Measurements from ENCODE around the gene ATP2C2. TPM values are rescaled to one million over a fixed set of nuclear protein-coding genes. Genes with fewer than 3 reads are reported as not detected.

Gene ATP2C2
- total and polyA plus RNA-seq, 9 donors: 0.13 to 2.3 (median 0.39) TPM

DNA sequence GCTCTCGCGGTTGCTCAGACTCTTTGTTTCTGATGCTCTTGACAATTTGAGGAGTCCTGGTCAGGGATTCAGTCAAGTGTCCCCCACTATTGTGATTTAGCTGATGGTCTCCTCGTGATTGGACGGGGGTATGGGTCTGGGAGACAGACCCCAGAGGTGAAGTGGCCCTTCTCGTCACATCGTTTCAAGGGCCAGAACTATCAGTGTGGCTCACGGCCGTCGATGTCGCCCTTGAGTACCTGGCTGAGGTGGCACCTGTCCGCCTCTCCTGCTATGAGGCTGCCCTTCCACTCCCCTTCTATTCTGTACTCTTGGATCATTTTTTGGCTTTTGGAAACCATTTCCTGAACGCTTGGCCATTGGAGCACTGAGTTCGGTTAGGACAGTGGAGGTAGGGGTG lies 143.5 kb downstream of the ATP2C2 start:
- WGBS (ENCODE audit: insufficient coverage): 70% methylated on average over 7 of the region's 13 CpGs
- no peaks in the 10 kb centered on the region for H3K36me3 ChIP-seq (ENCODE audit: control insufficient read depth, insufficient read depth, low read length)
- H3K9me3 ChIP-seq (replicated peaks; ENCODE audit: control insufficient read depth, low read depth, low read length): no peaks in the 10 kb centered on the region
- no peaks in the 10 kb centered on the region for H3K27me3 ChIP-seq (ENCODE audit: control insufficient read depth, insufficient read depth, low read length)
- H3K27ac ChIP-seq (ENCODE audit: low read length): no peak overlapping the region
- no peak for DNase-seq
- H3K4me3 ChIP-seq (ENCODE audit: low read length): no peak overlapping the region
- H3K4me1 ChIP-seq (ENCODE audit: control insufficient read depth, insufficient read depth, low read length): peaks cover 6% of the 10 kb centered on the region

DNA sequence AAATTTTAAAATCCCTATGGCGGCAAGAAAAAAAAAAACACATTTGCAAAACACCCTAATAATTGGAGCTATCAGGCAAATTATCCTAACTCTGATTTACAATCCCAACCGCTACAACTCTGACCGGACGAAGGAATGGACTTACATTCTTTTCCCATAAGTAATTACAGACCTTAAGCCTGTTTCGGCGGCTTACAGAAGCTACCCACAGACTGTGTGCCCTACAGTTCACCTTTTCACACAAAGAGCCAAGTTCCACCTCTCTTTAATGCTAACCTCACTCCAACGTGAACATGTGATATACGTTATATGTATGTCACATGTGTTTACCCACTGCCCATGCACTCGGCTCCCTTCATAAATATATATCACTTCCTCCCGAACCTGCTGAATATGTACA lies 144.8 kb downstream of the ATP2C2 start:
- WGBS (ENCODE audit: insufficient coverage): 71% methylated on average over 6 of the region's 10 CpGs
- H3K36me3 ChIP-seq (ENCODE audit: control insufficient read depth, insufficient read depth, low read length): no peaks in the 10 kb centered on the region

DNA sequence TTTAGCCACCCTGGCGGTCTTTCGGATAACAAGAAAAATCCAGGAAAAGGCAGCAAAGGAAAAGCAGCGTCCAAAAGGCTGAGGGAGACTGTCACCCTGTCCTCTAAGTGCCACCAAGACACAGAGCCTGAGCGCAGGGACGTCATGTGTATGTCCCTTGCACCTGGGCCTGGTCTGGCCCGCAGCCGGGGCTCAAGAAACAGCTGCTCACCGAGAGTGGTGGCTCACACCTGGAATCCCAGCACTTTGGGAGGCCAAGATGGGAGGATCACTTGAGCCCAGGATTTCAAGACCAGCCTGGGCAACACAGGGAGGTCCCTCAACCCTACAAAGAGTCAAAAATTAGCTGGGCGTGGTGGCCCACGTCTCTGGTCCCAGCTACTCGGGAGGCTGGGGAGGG lies 145.3 kb downstream of the ATP2C2 start:
- no peak for DNase-seq
- H3K9me3 ChIP-seq (replicated peaks; ENCODE audit: control insufficient read depth, low read depth, low read length): no peaks in the 10 kb centered on the region
- WGBS (ENCODE audit: insufficient coverage): 61% methylated on average over 8 of the region's 11 CpGs
- no peaks in the 10 kb centered on the region for H3K27me3 ChIP-seq (ENCODE audit: control insufficient read depth, insufficient read depth, low read length)
- no peak overlapping the region for H3K27ac ChIP-seq (ENCODE audit: low read length)
- peaks cover 6% of the 10 kb centered on the region for H3K4me1 ChIP-seq (ENCODE audit: control insufficient read depth, insufficient read depth, low read length)
- H3K4me3 ChIP-seq (ENCODE audit: low read length): no peak overlapping the region
- no peaks in the 10 kb centered on the region for H3K36me3 ChIP-seq (ENCODE audit: control insufficient read depth, insufficient read depth, low read length)

More for the DNA sequence above, 144.8 kb downstream of the ATP2C2 start:
- Histone ChIP-seq H3K9me3 (replicated peaks; ENCODE audit: control insufficient read depth, low read depth, low read length) (no peaks in the 10 kb centered on the region), H3K27ac (ENCODE audit: low read length) (no peak overlapping the region), H3K27me3 (ENCODE audit: control insufficient read depth, insufficient read depth, low read length) (no peaks in the 10 kb centered on the region), H3K4me1 (ENCODE audit: control insufficient read depth, insufficient read depth, low read length) (peaks cover 6% of the 10 kb centered on the region), H3K4me3 (ENCODE audit: low read length) (no peak overlapping the region)
- DNase-seq: no peak

Other genes starting within 250 kb of the ATP2C2 start
- gene HSDL1, start 223.4 kb upstream of the ATP2C2 start, total RNA-seq: 18.6 TPM
- 10 to 100 TPM; 14.8 to 20.3 (median 16.9) TPM for gene HSDL1, start 223.4 kb upstream of the ATP2C2 start, polyA plus RNA-seq (ENCODE audit: insufficient read depth in 1 of 8, insufficient read length in 8 of 8, low replicate concordance in 1 of 8)
- under 0.01 TPM for gene DNAAF1, start 223.2 kb upstream of the ATP2C2 start, total RNA-seq
- 1 to 10 TPM in 1 of 8 donors, under 1 TPM in 7; 0.10 to 1.1 (median 0.37) TPM for gene DNAAF1, start 223.2 kb upstream of the ATP2C2 start, polyA plus RNA-seq (ENCODE audit: insufficient read depth in 1 of 8, insufficient read length in 8 of 8, low replicate concordance in 1 of 8)
- gene TAF1C, start 181.5 kb upstream of the ATP2C2 start, total RNA-seq: 18.3 TPM
- gene TAF1C, start 181.5 kb upstream of the ATP2C2 start, polyA plus RNA-seq (ENCODE audit: insufficient read depth in 1 of 8, insufficient read length in 8 of 8, low replicate concordance in 1 of 8): 10 to 100 TPM; 18.6 to 38.0 (median 24.5) TPM
- 0.40 TPM for gene ADAD2, start 177.4 kb upstream of the ATP2C2 start, total RNA-seq
- gene ADAD2, start 177.4 kb upstream of the ATP2C2 start, polyA plus RNA-seq (ENCODE audit: insufficient read depth in 1 of 8, insufficient read length in 8 of 8, low replicate concordance in 1 of 8): 1 to 10 TPM in 3 of 8 donors, under 1 TPM in 4, not detected in 1; 0.28 to 1.2 (median 0.99) TPM
- under 0.01 TPM for gene KCNG4, start 128.5 kb upstream of the ATP2C2 start, total RNA-seq
- under 1 TPM in 7 of 8 donors, not detected in 1; 0.04 to 0.08 (median 0.04) TPM for gene KCNG4, start 128.5 kb upstream of the ATP2C2 start, polyA plus RNA-seq (ENCODE audit: insufficient read depth in 1 of 8, insufficient read length in 8 of 8, low replicate concordance in 1 of 8)
- gene WFDC1, start 73.7 kb upstream of the ATP2C2 start, total RNA-seq: 2.6 TPM
- gene WFDC1, start 73.7 kb upstream of the ATP2C2 start, polyA plus RNA-seq (ENCODE audit: insufficient read depth in 1 of 8, insufficient read length in 8 of 8, low replicate concordance in 1 of 8): 1 to 10 TPM; 1.2 to 4.4 (median 2.4) TPM
- gene MEAK7, start 136.1 kb downstream of the ATP2C2 start, total RNA-seq: 7.9 TPM
- 10 to 100 TPM in 3 of 8 donors, 1 to 10 TPM in 5; 8.1 to 13.2 (median 9.6) TPM for gene MEAK7, start 136.1 kb downstream of the ATP2C2 start, polyA plus RNA-seq (ENCODE audit: insufficient read depth in 1 of 8, insufficient read length in 8 of 8, low replicate concordance in 1 of 8)
- 20.9 TPM for gene COTL1, start 249.5 kb downstream of the ATP2C2 start, total RNA-seq
- 10 to 100 TPM; 17.8 to 50.5 (median 33.3) TPM for gene COTL1, start 249.5 kb downstream of the ATP2C2 start, polyA plus RNA-seq (ENCODE audit: insufficient read depth in 1 of 8, insufficient read length in 8 of 8, low replicate concordance in 1 of 8)